ENCODE measurements around the gene SCPEP1. TPM values are rescaled to one million over a fixed set of nuclear protein-coding genes. Genes with fewer than 3 reads are reported as not detected.
A peak's percentile ranks its signal among the peaks of the same experiment; 100 is the strongest.
"Not testable (repeated sequence)": the region's sequence is repeated elsewhere in the genome, so short reads cannot be mapped to it uniquely, and the experiment has no call there.

SCPEP1 gene
- total and polyA plus RNA-seq, 12 donors: 194 to 487 (median 251) TPM

DNA sequence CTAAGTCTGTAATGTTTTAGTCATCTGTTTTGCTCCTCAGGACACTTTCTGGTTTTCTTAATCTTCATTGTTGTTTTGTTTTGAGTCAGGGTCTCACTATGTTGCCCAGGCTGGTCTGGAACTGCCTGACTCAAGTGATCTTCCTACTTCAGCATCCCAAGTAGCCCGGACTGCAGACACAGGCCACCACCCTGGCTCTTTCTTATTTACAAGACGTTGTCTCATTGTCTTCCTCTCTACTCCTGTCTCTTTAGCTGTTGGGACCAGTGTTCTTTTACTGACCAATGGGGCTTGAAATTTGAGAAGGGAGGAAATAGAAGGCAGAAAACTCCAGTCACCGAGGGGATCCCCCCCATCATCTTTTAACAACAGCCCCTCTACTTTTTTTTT, 1.2 kb downstream of the SCPEP1 start:
- no peaks in the 10 kb centered on the region for H3K9me3 ChIP-seq (replicated peaks in 1 of 3)
- peak overlapping the region in 1 of 4 donors; percentile 73 for H3K4me3 ChIP-seq
- TF ChIP-seq POLR2A (IDR thresholded peaks at IDR 0.05): no peak
- TF ChIP-seq CTCF (IDR thresholded peaks at IDR 0.05): no peak
- H3K27ac ChIP-seq: peak overlapping the region; percentile 16 to 85 (median 70)
- H3K36me3 ChIP-seq (replicated peaks in 1 of 2): peaks cover 0 to 10% of the 10 kb centered on the region in 2 donors
- peak in 1 of 7 donors; percentile 24 for DNase-seq
- no peaks in the 10 kb centered on the region for H3K27me3 ChIP-seq
- 27 to 34% (median 30%) methylated on average over 3 of the region's 3 CpGs for WGBS, 4 donors
- peaks cover 10 to 30% of the 10 kb centered on the region in 2 donors for H3K4me1 ChIP-seq (replicated peaks in 1 of 2)
- intact Hi-C loops (cut with DNase I): no loop called here

- 84 to 98% (median 95%) methylated on average over 12 of the region's 12 CpGs for WGBS, 4 donors
- Histone ChIP-seq H3K4me1 (replicated peaks in 1 of 2) (peaks cover 10 to 30% of the 10 kb centered on the region in 2 donors), H3K36me3 (replicated peaks in 1 of 2) (peaks cover 0 to 21% of the 10 kb centered on the region in 2 donors)
- H3K27ac ChIP-seq; intact Hi-C loops (cut with DNase I); H3K4me3 ChIP-seq; H3K27me3 ChIP-seq; H3K9me3 ChIP-seq (replicated peaks in 1 of 3): not testable (repeated sequence)
- peak in 1 of 7 donors; percentile 19 for DNase-seq
These were observed 2.6 kb downstream of the SCPEP1 start for GRCh38 chr17:56980526-56980925.

DNA sequence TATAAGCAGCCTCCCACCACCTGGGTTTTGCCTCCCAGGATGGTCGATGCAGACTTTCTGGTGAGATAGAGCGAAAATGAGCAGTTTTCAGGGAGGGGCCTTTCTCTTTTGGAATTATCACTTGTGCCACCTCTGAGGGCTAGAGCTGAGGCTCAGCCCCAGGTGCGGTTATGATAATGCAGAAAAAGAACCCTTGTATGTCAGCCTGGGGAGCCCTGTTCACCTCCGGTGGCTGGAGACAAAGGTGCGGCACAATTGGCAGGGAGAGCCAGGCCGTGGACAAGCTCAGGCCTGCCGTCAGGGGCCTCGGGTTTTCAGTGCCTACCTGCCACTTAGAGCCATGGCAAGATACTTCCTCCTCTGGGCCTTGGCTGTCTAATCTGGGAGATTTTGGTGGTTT, 4.4 kb downstream of the SCPEP1 start:
- Histone ChIP-seq H3K9me3 (replicated peaks in 1 of 3) (no peaks in the 10 kb centered on the region), H3K27me3 (no peaks in the 10 kb centered on the region), H3K4me3 (no peak overlapping the region), H3K27ac (no peak overlapping the region), H3K36me3 (replicated peaks in 1 of 2) (peaks cover 0 to 32% of the 10 kb centered on the region in 2 donors), H3K4me1 (replicated peaks in 1 of 2) (peaks cover 13 to 34% of the 10 kb centered on the region in 2 donors)
- peak in 1 of 7 donors; percentile 15 for DNase-seq
- WGBS, 4 donors: 88 to 96% (median 91%) methylated on average over 7 to 8 of the region's 8 CpGs
- intact Hi-C loops (cut with DNase I): no loop called here
- TF ChIP-seq POLR2A (IDR thresholded peaks at IDR 0.05): no peak
- no peak for TF ChIP-seq CTCF (IDR thresholded peaks at IDR 0.05)

DNA sequence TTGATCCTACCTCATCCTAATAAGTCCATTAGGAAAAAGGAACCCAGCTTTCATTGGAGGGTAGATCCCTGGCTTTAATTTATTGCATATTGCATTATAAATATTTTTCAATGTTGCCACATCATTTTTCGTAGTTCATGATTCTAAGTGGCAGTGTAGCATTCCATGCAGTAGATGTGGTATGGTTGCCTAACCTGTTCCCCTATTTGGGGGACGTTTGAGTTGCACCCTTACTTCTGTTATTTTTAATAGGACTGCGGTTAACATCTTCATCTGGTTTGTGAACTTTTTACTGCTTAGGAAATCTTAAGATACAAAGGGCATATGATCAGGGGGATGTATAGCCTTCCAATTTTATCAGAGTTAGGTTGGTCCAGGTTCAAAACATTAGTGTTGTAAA, 5.4 kb downstream of the SCPEP1 start:
- intact Hi-C loops (cut with DNase I): no loop called here
- Histone ChIP-seq H3K4me3 (no peak overlapping the region), H3K4me1 (replicated peaks in 1 of 2) (peaks cover 19 to 42% of the 10 kb centered on the region in 2 donors), H3K36me3 (replicated peaks in 1 of 2) (peaks cover 0 to 43% of the 10 kb centered on the region in 2 donors), H3K27me3 (no peaks in the 10 kb centered on the region), H3K9me3 (replicated peaks in 1 of 3) (no peaks in the 10 kb centered on the region), H3K27ac (no peak overlapping the region)
- DNase-seq: no peak
- no peak for TF ChIP-seq POLR2A (IDR thresholded peaks at IDR 0.05)
- no peak for TF ChIP-seq CTCF (IDR thresholded peaks at IDR 0.05)
- 65 to 80% (median 73%) methylated on average over 3 of the region's 3 CpGs for WGBS, 4 donors
